Hematopoietic multipotent progenitor cell treated with erythropoietin and hydrocortisone succinate and interleukin-3 and kit ligand, for 15 days (in vitro differentiated cells): ENCODE data around the gene CEP128.

ENCODE experiments used
- DNase-seq: peaks from one replicate; pipeline ENCODE4 v3.0.0-alpha.2; 2015; ENCODE audit warnings: low spot score

The CEP128 gene

GRCh38 chr14:80941241-80942185 is at the start of gene CEP128:
Gene CEP128, minus strand, starts transcription at chr14:80941738.
- DNase-seq, result peak; percentile 90

GRCh38 chr14:80988735-80989429 is 47.3 kb upstream of the CEP128 start:
- DNase-seq, result no peak

- no peak for DNase-seq
These were observed 46.7 kb upstream of the CEP128 start for GRCh38 chr14:80988192-80988591.

GRCh38 chr14:80987235-80988032 is 45.9 kb upstream of the CEP128 start:
- DNase-seq, result peak; percentile 70

GRCh38 chr14:80982711-80983110 is 41.2 kb upstream of the CEP128 start:
- no peak for DNase-seq

- DNase-seq, result no peak
These were observed 40.1 kb upstream of the CEP128 start for GRCh38 chr14:80981673-80982072.

- no peak for DNase-seq
These were observed 39.6 kb upstream of the CEP128 start for GRCh38 chr14:80981156-80981555.

- DNase-seq, result no peak
These were observed 38.4 kb upstream of the CEP128 start for GRCh38 chr14:80979951-80980350.

GRCh38 chr14:80978403-80978802 is 36.9 kb upstream of the CEP128 start:
- no peak for DNase-seq

GRCh38 chr14:80977221-80977620 is 35.7 kb upstream of the CEP128 start:
- DNase-seq, result no peak

- DNase-seq, result no peak
These were observed 33.1 kb upstream of the CEP128 start for GRCh38 chr14:80974679-80975078.

- DNase-seq, result no peak
These were observed 32.5 kb upstream of the CEP128 start for GRCh38 chr14:80973931-80974641.

GRCh38 chr14:80965037-80965436 is 23.5 kb upstream of the CEP128 start:
- no peak for DNase-seq

- DNase-seq, result no peak
These were observed 18.0 kb upstream of the CEP128 start for GRCh38 chr14:80959496-80959895.

- no peak for DNase-seq
These were observed 17.4 kb upstream of the CEP128 start for GRCh38 chr14:80958939-80959338.

- no peak for DNase-seq
These were observed 16.7 kb upstream of the CEP128 start for GRCh38 chr14:80958226-80958625.

GRCh38 chr14:80957613-80958012 is 16.1 kb upstream of the CEP128 start:
- no peak for DNase-seq

GRCh38 chr14:80956922-80957321 is 15.4 kb upstream of the CEP128 start:
- no peak for DNase-seq

- no peak for DNase-seq
These were observed 14.6 kb upstream of the CEP128 start for GRCh38 chr14:80956102-80956501.

GRCh38 chr14:80955416-80955941 is 13.9 kb upstream of the CEP128 start, which contains the start of gene TSHR:
Gene TSHR, plus strand, starts transcription at chr14:80955621. Its CDS starts 60 bp downstream, at chr14:80955681.
- DNase-seq, result no peak

- DNase-seq, result peak; percentile 65
These were observed 13.3 kb upstream of the CEP128 start for GRCh38 chr14:80954687-80955299.
